ENCODE results near the gene XIRP2.

XIRP2 gene

DNA sequence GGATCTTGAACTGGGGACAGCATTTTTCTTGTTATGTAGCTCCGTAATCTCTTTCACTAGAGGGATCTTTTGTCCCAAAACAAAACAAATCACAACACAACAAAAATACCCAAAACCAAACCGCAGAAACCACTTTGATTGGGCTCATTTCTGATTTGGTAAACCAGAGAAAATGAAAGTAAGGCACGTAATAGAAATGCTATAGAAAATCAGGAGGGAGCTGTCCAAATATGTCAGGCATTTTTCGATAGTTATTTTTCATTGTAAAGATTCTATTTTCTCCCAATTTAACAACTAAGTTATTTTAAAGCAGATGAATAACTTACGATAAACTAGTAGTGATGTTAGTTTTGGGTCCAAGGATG is 406.5 kb downstream of the XIRP2 start:
- TF ChIP-seq ZFX (IDR thresholded peaks at IDR 0.05; ENCODE audit: borderline replicate concordance), result no peak
- no peak overlapping the region for H3K27ac ChIP-seq

DNA sequence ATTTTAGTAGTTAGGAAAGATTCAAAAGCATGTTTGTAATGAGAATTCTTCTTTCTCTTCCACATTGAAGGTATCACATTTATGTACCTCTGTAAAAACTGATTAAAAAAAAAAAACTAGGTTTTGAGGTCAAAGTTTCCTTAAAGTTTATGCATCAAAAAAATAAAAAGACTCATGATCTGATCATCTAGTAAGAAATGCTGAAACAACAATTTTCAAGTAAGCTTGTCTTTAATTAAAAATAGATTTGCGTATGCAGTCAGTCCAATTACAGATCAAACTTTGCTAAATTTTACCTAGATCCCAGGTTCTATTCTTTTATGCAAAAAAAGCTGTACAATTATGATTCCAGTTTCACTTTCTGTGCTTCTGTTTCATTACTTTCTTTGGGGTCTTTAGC is 409.0 kb downstream of the XIRP2 start:
- H3K27ac ChIP-seq, result no peak overlapping the region
- no peak for TF ChIP-seq ZFX (IDR thresholded peaks at IDR 0.05; ENCODE audit: borderline replicate concordance)
- TF ChIP-seq, protein P1, sequence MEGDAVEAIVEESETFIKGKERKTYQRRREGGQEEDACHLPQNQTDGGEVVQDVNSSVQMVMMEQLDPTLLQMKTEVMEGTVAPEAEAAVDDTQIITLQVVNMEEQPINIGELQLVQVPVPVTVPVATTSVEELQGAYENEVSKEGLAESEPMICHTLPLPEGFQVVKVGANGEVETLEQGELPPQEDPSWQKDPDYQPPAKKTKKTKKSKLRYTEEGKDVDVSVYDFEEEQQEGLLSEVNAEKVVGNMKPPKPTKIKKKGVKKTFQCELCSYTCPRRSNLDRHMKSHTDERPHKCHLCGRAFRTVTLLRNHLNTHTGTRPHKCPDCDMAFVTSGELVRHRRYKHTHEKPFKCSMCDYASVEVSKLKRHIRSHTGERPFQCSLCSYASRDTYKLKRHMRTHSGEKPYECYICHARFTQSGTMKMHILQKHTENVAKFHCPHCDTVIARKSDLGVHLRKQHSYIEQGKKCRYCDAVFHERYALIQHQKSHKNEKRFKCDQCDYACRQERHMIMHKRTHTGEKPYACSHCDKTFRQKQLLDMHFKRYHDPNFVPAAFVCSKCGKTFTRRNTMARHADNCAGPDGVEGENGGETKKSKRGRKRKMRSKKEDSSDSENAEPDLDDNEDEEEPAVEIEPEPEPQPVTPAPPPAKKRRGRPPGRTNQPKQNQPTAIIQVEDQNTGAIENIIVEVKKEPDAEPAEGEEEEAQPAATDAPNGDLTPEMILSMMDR (IDR thresholded peaks at IDR 0.05), result no peak

DNA sequence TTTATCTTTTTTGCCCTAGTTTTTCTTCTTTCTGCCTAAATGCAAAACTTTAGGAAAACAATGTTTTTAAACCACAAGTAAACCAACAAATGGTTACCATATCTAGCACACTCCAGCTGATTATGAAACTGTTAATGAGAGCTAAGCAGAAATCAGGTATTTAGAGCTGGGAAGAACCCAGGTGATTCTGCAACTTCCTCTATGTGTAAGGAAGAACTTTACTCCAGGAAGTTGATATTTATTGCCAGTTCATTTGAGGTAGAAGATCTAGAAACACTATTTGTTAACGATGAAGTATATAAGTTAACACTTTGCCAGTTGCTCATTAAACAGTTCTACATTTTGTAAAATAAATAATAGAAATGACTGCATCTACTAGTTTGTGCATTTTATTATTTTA is 409.7 kb downstream of the XIRP2 start:
- TF ChIP-seq, protein P1 (IDR thresholded peaks at IDR 0.05), result no peak
- no peak for TF ChIP-seq ZFX (IDR thresholded peaks at IDR 0.05; ENCODE audit: borderline replicate concordance)
- no peak overlapping the region for H3K27ac ChIP-seq
